ENCODE results near the gene OR10D3. TPM values are rescaled to one million over a fixed set of nuclear protein-coding genes. Genes with fewer than 3 reads are reported as not detected.
"Not testable (repeated sequence)": the region's sequence is repeated elsewhere in the genome, so short reads cannot be mapped to it uniquely, and the experiment has no call there.

OR10D3 gene
- total and polyA plus RNA-seq, 8 donors, result not detected

GRCh38 chr11:124211321-124211720 lies 28.2 kb downstream of the OR10D3 start:
- Histone ChIP-seq H3K27ac (no peak overlapping the region), H3K9me3 (no peaks in the 10 kb centered on the region), H3K27me3 (no peaks in the 10 kb centered on the region), H3K4me3 (no peak overlapping the region), H3K36me3 (no peaks in the 10 kb centered on the region), H3K4me1 (no peaks in the 10 kb centered on the region)
- DNase-seq (no peak), ATAC-seq (no peak)
- intact Hi-C loops (cut with DNase I), result no loop called here
- TF ChIP-seq CTCF (IDR thresholded peaks at IDR 0.05), result no peak

- intact Hi-C loops (cut with DNase I), result no loop called here
- no peak for TF ChIP-seq CTCF (IDR thresholded peaks at IDR 0.05)
- H3K4me1 ChIP-seq, result no peaks in the 10 kb centered on the region
- H3K4me3 ChIP-seq, result no peak overlapping the region
- H3K27ac ChIP-seq, result no peak overlapping the region
- ATAC-seq, result no peak
- H3K36me3 ChIP-seq, result no peaks in the 10 kb centered on the region
- no peak for DNase-seq
- no peaks in the 10 kb centered on the region for H3K27me3 ChIP-seq
- no peaks in the 10 kb centered on the region for H3K9me3 ChIP-seq
These were observed 30.9 kb downstream of the OR10D3 start for GRCh38 chr11:124214027-124214426.

- ATAC-seq, result no peak
- DNase-seq, result no peak
- no peak for TF ChIP-seq CTCF (IDR thresholded peaks at IDR 0.05)
- no peaks in the 10 kb centered on the region for H3K27me3 ChIP-seq
- H3K9me3 ChIP-seq, result no peaks in the 10 kb centered on the region
- intact Hi-C loops (cut with DNase I), result no loop called here
- H3K27ac ChIP-seq, result no peak overlapping the region
- H3K36me3 ChIP-seq, result no peaks in the 10 kb centered on the region
- H3K4me3 ChIP-seq, result no peak overlapping the region
- H3K4me1 ChIP-seq, result no peaks in the 10 kb centered on the region
These were observed 36.0 kb downstream of the OR10D3 start for GRCh38 chr11:124219126-124219525.

GRCh38 chr11:124222407-124222806 lies 39.3 kb downstream of the OR10D3 start:
- no peak for DNase-seq
- Histone ChIP-seq H3K36me3 (no peaks in the 10 kb centered on the region), H3K27ac (no peak overlapping the region), H3K9me3 (no peaks in the 10 kb centered on the region), H3K27me3 (no peaks in the 10 kb centered on the region), H3K4me3 (no peak overlapping the region), H3K4me1 (no peaks in the 10 kb centered on the region)
- intact Hi-C loops (cut with DNase I), result no loop called here
- no peak for TF ChIP-seq CTCF (IDR thresholded peaks at IDR 0.05)
- ATAC-seq, result no peak

GRCh38 chr11:124224618-124225423 lies 41.7 kb downstream of the OR10D3 start:
- H3K9me3 ChIP-seq; DNase-seq; H3K4me3 ChIP-seq; H3K4me1 ChIP-seq; H3K27me3 ChIP-seq; H3K36me3 ChIP-seq; intact Hi-C loops (cut with DNase I): not testable (repeated sequence)
- ATAC-seq, result peak; percentile 39
- peak overlapping the region in 1 of 2 donors; percentile 68 for H3K27ac ChIP-seq

- no peaks in the 10 kb centered on the region for H3K4me1 ChIP-seq
- no peak for TF ChIP-seq CTCF (IDR thresholded peaks at IDR 0.05)
- intact Hi-C loops (cut with DNase I), result no loop called here
- H3K27ac ChIP-seq, result no peak overlapping the region
- ATAC-seq (no peak), DNase-seq (no peak)
- no peaks in the 10 kb centered on the region for H3K27me3 ChIP-seq
- H3K36me3 ChIP-seq, result no peaks in the 10 kb centered on the region
- no peak overlapping the region for H3K4me3 ChIP-seq
- no peaks in the 10 kb centered on the region for H3K9me3 ChIP-seq
These were observed 42.3 kb downstream of the OR10D3 start for GRCh38 chr11:124225471-124225870.

Measured in left lung (tissue), 10 donors.